H1 (cell line): ENCODE data around the gene CAPN10.
A peak's percentile ranks its signal among the peaks of the same experiment; 100 is the strongest.

Experiments
- CBX5 ChIP-seq: fragments of 300-800, 300-1000 bp; sonication (generic); IDR thresholded peaks from 2 replicates; pipeline ENCODE4 v1.7.1; 2016; ENCODE audit warnings: antibody characterized with exemption, low read length, low read depth
- POLR2AphosphoS5 ChIP-seq: IDR thresholded peaks from 2 replicates; pipeline ENCODE4 v1.6.1; 2011; ENCODE audit warnings: low read depth, low read length
- RAD21 ChIP-seq, 2 experiments: IDR thresholded peaks in 1 of 2; conservative IDR thresholded peaks in 1 of 2; 2 replicates each; pipeline ENCODE4 v1.6.1; 2011; ENCODE audit warnings: low read depth in 2 of 2, low read length in 2 of 2, improper control_type of control experiment in 1 of 2, inconsistent platforms in 1 of 2, mild to moderate bottlenecking in 1 of 2, moderate library complexity in 1 of 2
- TF ChIP-seq, protein P1 (sequence below), 3 experiments: IDR thresholded peaks; 1 replicate in 2 of 3; 2 replicates in 1 of 3; pipeline versions ENCODE4 v1.5.1 to v1.6.1; 2011; ENCODE audit warnings: low read length in 3 of 3, mild to moderate bottlenecking in 3 of 3, inconsistent platforms in 2 of 3, low read depth in 1 of 3, moderate library complexity in 1 of 3; ENCODE audit not compliant: insufficient read depth in 1 of 3; ENCODE audit errors: control extremely low read depth in 1 of 3

DNA sequence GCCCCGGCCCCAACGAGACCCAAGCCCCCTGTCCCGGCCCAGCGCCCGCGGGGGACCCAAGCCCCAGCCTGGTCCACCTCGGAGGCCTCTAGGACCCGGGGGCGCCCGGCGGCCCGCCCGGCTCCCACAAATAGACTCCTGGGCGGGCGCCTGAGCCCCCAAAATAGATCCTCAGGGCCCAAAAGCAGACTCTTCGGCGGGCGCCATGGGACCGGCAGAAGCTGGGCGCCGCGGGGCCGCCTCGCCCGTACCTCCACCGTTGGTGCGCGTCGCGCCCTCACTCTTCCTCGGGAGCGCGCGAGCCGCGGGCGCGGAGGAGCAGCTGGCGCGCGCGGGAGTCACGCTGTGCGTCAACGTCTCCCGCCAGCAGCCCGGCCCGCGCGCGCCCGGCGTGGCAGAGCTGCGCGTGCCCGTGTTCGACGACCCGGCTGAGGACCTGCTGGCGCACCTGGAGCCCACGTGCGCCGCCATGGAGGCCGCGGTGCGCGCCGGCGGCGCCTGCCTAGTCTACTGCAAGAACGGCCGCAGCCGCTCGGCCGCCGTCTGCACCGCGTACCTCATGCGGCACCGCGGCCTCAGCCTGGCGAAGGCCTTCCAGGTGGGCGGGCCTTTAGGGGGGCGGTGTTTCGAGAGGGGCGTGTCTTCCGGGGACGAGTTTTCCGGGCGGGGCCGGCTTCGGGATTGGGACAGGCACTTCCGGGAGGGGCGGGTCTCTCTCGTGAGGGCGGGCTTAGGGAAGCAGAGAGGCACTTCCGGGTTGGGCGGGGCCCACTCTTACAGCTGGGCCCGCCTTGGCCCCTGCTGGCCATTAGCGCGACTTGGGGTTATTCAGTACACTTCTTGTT, 25.8 kb upstream of the CAPN10 start:
- TF ChIP-seq, protein P1, sequence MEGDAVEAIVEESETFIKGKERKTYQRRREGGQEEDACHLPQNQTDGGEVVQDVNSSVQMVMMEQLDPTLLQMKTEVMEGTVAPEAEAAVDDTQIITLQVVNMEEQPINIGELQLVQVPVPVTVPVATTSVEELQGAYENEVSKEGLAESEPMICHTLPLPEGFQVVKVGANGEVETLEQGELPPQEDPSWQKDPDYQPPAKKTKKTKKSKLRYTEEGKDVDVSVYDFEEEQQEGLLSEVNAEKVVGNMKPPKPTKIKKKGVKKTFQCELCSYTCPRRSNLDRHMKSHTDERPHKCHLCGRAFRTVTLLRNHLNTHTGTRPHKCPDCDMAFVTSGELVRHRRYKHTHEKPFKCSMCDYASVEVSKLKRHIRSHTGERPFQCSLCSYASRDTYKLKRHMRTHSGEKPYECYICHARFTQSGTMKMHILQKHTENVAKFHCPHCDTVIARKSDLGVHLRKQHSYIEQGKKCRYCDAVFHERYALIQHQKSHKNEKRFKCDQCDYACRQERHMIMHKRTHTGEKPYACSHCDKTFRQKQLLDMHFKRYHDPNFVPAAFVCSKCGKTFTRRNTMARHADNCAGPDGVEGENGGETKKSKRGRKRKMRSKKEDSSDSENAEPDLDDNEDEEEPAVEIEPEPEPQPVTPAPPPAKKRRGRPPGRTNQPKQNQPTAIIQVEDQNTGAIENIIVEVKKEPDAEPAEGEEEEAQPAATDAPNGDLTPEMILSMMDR (IDR thresholded peaks at IDR 0.05; ENCODE audit: control extremely low read depth in 1 of 3, insufficient read depth in 1 of 3, low read depth in 1 of 3, low read length in 3 of 3): peak in 1 of 3 experiments; percentile 27; a peak in 2 of 4 replicates
- TF ChIP-seq CBX5 (no peak), RAD21 (IDR thresholded peaks at IDR 0.05 in 1 of 2, conservative IDR thresholded peaks at IDR 0.05 in 1 of 2; ENCODE audit: low read depth in 2 of 2, low read length in 2 of 2) (no peak), POLR2AphosphoS5 (peak; percentile 81)
